Gastrocnemius medialis (tissue), 4 donors: Measurements from ENCODE around the gene OTUD5. TPM values are rescaled to one million over a fixed set of nuclear protein-coding genes. Genes with fewer than 3 reads are reported as not detected.
"Not testable (repeated sequence)": the region's sequence is repeated elsewhere in the genome, so short reads cannot be mapped to it uniquely, and the experiment has no call there.

Source experiments
- ATAC-seq, 2 donors: fragments of 150-250 bp; one replicate each; pipeline ENCODE4 v1.9.1; 2016
- DNase-seq, 2 donors: peaks; one replicate each; pipeline ENCODE4 v3.0.0-alpha.2; 2019
- H3K27ac ChIP-seq, 4 donors: fragments of 200-600 bp; sonication (generic); 1 replicate in 1 of 4; 2 replicates in 3 of 4; pipeline ENCODE4 v1.5.1; 2016 to 2018; ENCODE audit warnings: mild to moderate bottlenecking in 2 of 4, moderate library complexity in 1 of 4
- H3K27me3 ChIP-seq, 3 donors: fragments of 200-600 bp; sonication (generic) in 2 of 3; 1 replicate in 1 of 3; 2 replicates in 2 of 3; pipeline versions ENCODE4 v1.5.1 to v1.6.0; 2016 to 2019; ENCODE audit warnings: mild to moderate bottlenecking in 1 of 3, moderate library complexity in 1 of 3
- H3K36me3 ChIP-seq, 2 donors: fragments of 200-600 bp; sonication (generic) in 1 of 2; one replicate each; pipeline ENCODE4 v1.5.1; 2017 to 2018
- H3K4me1 ChIP-seq, 2 donors: fragments of 200-600 bp; sonication (generic) in 1 of 2; one replicate each; pipeline ENCODE4 v1.5.1; 2016 to 2017; ENCODE audit warnings: mild to moderate bottlenecking in 2 of 2
- H3K4me3 ChIP-seq, 4 donors: fragments of 200-600 bp; sonication (generic) in 3 of 4; 1 replicate in 1 of 4; 2 replicates in 3 of 4; pipeline ENCODE4 v1.5.1; 2016 to 2019; ENCODE audit warnings: mild to moderate bottlenecking in 2 of 4
- H3K9me3 ChIP-seq, 3 donors: fragments of 200-600 bp; sonication (generic) in 2 of 3; 1 replicate in 1 of 3; 2 replicates in 2 of 3; pipeline ENCODE4 v1.5.1; 2016 to 2019
- CTCF ChIP-seq, 5 experiments: fragments of 450-650 bp in 3 of 5; fragments of 200-600 bp in 2 of 5; sonication (generic) in 2 of 5; IDR thresholded peaks in 4 of 5; conservative IDR thresholded peaks in 1 of 5; 1 replicate in 4 of 5; 2 replicates in 1 of 5; pipeline ENCODE4 v1.5.1; 2016 to 2019; ENCODE audit warnings: antibody characterized with exemption in 5 of 5, mild to moderate bottlenecking in 3 of 5, moderate library complexity in 3 of 5
- POLR2A ChIP-seq, 2 donors: fragments of 450-650 bp; IDR thresholded peaks; one replicate each; pipeline ENCODE4 v1.6.1; 2017; ENCODE audit warnings: antibody characterized with exemption in 2 of 2, mild to moderate bottlenecking in 2 of 2, moderate library complexity in 2 of 2
- in situ Hi-C, 4 donors: fragments of 200-750 bp; cut with MboI; loops; one replicate each; pipeline versions ENCODE4 v1.15.0 to v1.8.0; 2017; ENCODE audit warnings: low sequenced_read_pairs in 4 of 4
- intact Hi-C: fragments of 100-400 bp; cut with DNase I; formaldehyde crosslinking; loops from one replicate; pipeline ENCODE4 v1.15.1; 2023; ENCODE audit warnings: low total_unique reads
- total RNA-seq, 4 donors: library from RNA; depleted of rRNA; stranded (reverse); fragments of >200 nt; gene quantifications; one replicate each; pipeline versions ENCODE4 v1.1.0 to v1.2.3, GENCODE V29; 2016

OTUD5 gene
- total RNA-seq, 4 donors from 2014 or later, result 22.2 to 32.2 (median 28.5) TPM

GRCh38 chrX:48983081-48983480 is 25.7 kb upstream of the OTUD5 start:
- ATAC-seq (no peak), DNase-seq (no peak)
- no peaks in the 10 kb centered on the region for H3K27me3 ChIP-seq
- in situ Hi-C loops, result no loop called here
- no peaks in the 10 kb centered on the region for H3K9me3 ChIP-seq
- no peak overlapping the region for H3K27ac ChIP-seq
- H3K4me3 ChIP-seq, result no peak overlapping the region
- intact Hi-C loops, result no loop called here
- no peaks in the 10 kb centered on the region for H3K4me1 ChIP-seq
- H3K36me3 ChIP-seq, result peaks cover 0 to 21% of the 10 kb centered on the region in 2 donors
- TF ChIP-seq POLR2A (IDR thresholded peaks at IDR 0.05) (no peak), CTCF (IDR thresholded peaks at IDR 0.05 in 4 of 5, conservative IDR thresholded peaks at IDR 0.05 in 1 of 5) (no peak)

GRCh38 chrX:48981178-48981577 is 23.8 kb upstream of the OTUD5 start:
- intact Hi-C loops, result no loop called here
- TF ChIP-seq CTCF (IDR thresholded peaks at IDR 0.05 in 4 of 5, conservative IDR thresholded peaks at IDR 0.05 in 1 of 5), result no peak
- TF ChIP-seq POLR2A (IDR thresholded peaks at IDR 0.05), result no peak
- ATAC-seq (no peak), DNase-seq (no peak)
- peaks cover 0 to 21% of the 10 kb centered on the region in 2 donors for H3K36me3 ChIP-seq
- no peaks in the 10 kb centered on the region for H3K4me1 ChIP-seq
- H3K27ac ChIP-seq, result no peak overlapping the region
- H3K4me3 ChIP-seq, result no peak overlapping the region
- no peaks in the 10 kb centered on the region for H3K9me3 ChIP-seq
- no peaks in the 10 kb centered on the region for H3K27me3 ChIP-seq
- in situ Hi-C loops, result no loop called here

- peaks cover 0 to 21% of the 10 kb centered on the region in 2 donors for H3K36me3 ChIP-seq
- ATAC-seq, H3K9me3 ChIP-seq, in situ Hi-C loops, H3K4me1 ChIP-seq, intact Hi-C loops, H3K27ac ChIP-seq, H3K27me3 ChIP-seq, DNase-seq, H3K4me3 ChIP-seq: not testable (repeated sequence)
These were observed 22.9 kb upstream of the OTUD5 start for GRCh38 chrX:48980341-48980740.

- Histone ChIP-seq H3K4me1 (no peaks in the 10 kb centered on the region), H3K9me3 (no peaks in the 10 kb centered on the region), H3K27ac (no peak overlapping the region), H3K4me3 (no peak overlapping the region), H3K27me3 (no peaks in the 10 kb centered on the region), H3K36me3 (peaks cover 0 to 11% of the 10 kb centered on the region in 2 donors)
- ATAC-seq, result no peak
- intact Hi-C loops (no loop called here), in situ Hi-C loops (no loop called here)
- no peak for DNase-seq
- no peak for TF ChIP-seq CTCF (IDR thresholded peaks at IDR 0.05 in 4 of 5, conservative IDR thresholded peaks at IDR 0.05 in 1 of 5)
- no peak for TF ChIP-seq POLR2A (IDR thresholded peaks at IDR 0.05)
These were observed 20.8 kb upstream of the OTUD5 start for GRCh38 chrX:48978226-48978625.

- Histone ChIP-seq H3K4me3 (no peak overlapping the region), H3K27ac (no peak overlapping the region), H3K36me3 (peaks cover 0 to 5% of the 10 kb centered on the region in 2 donors), H3K27me3 (no peaks in the 10 kb centered on the region), H3K4me1 (no peaks in the 10 kb centered on the region), H3K9me3 (no peaks in the 10 kb centered on the region)
- in situ Hi-C loops (no loop called here), intact Hi-C loops (no loop called here)
- DNase-seq (no peak), ATAC-seq (no peak)
- TF ChIP-seq CTCF (IDR thresholded peaks at IDR 0.05 in 4 of 5, conservative IDR thresholded peaks at IDR 0.05 in 1 of 5) (no peak), POLR2A (IDR thresholded peaks at IDR 0.05) (no peak)
These were observed 18.7 kb upstream of the OTUD5 start for GRCh38 chrX:48976086-48976485.
